PC-9 (cell line): ENCODE measurements around the gene NOB1. TPM values are rescaled to one million over a fixed set of nuclear protein-coding genes. Genes with fewer than 3 reads are reported as not detected.

ENCODE experiments used
- BruUV-seq: library from RNA; stranded (reverse); fragments of 400-500 nt; replicated peaks from 2 replicates; lab custom pipeline; 2021; lab: Mats Ljungman, UMichigan
- CTCF ChIA-PET: fragments of 300-600 bp; sonication (Branson Sonifier 250); formaldehyde crosslinking; loops from one replicate; lab custom pipeline; 2022; ENCODE audit warnings: antibody characterized with exemption; lab: Charles Lee
- POLR2A ChIA-PET: fragments of 300-600 bp; sonication (Branson Sonifier 250); formaldehyde crosslinking; loops from one replicate; lab custom pipeline; 2022; ENCODE audit warnings: antibody characterized with exemption; ENCODE audit not compliant: unreplicated experiment; lab: Charles Lee
- DNase-seq, 2 experiments: peaks; one replicate each; pipeline versions ENCODE4 v3.0.0 to v3.0.0-alpha.2; 2015 to 2022; ENCODE audit warnings: mixed read lengths in 1 of 2
- H2AFZ ChIP-seq: fragments of 200-600 bp; sonication (generic); 2 replicates; pipeline ENCODE4 v1.8.1; 2017; ENCODE audit warnings: antibody characterized with exemption
- H3F3A ChIP-seq: fragments of 200-600 bp; sonication (generic); 2 replicates; pipeline ENCODE4 v1.8.1; 2017; ENCODE audit warnings: antibody characterized with exemption, mild to moderate bottlenecking, low read depth; ENCODE audit not compliant: insufficient read depth
- H3K27ac ChIP-seq: fragments of 200-600 bp; sonication (generic); 2 replicates; pipeline ENCODE4 v1.6.1; 2016; ENCODE audit warnings: mixed run types
- H3K27me3 ChIP-seq: fragments of 200-600 bp; sonication (generic); 2 replicates; pipeline ENCODE4 v1.6.1; 2016; ENCODE audit warnings: low read depth, mixed run types; ENCODE audit not compliant: insufficient read depth
- H3K36me3 ChIP-seq: fragments of 200-600 bp; sonication (generic); 2 replicates; pipeline ENCODE4 v1.6.1; 2016; ENCODE audit warnings: low read depth, mixed run types
- H3K4me1 ChIP-seq: fragments of 200-600 bp; sonication (generic); replicated peaks from 2 replicates; pipeline ENCODE4 v1.6.1; 2016; ENCODE audit warnings: mixed run types; ENCODE audit not compliant: insufficient read depth
- H3K4me2 ChIP-seq: fragments of 200-600 bp; sonication (generic); 2 replicates; pipeline ENCODE4 v1.6.1; 2017; ENCODE audit warnings: mixed run types
- H3K4me3 ChIP-seq: fragments of 200-600 bp; sonication (generic); 2 replicates; pipeline ENCODE4 v1.6.1; 2016; ENCODE audit warnings: mixed run types
- H3K79me2 ChIP-seq: fragments of 200-600 bp; sonication (generic); 2 replicates; pipeline ENCODE4 v1.6.1; 2017; ENCODE audit warnings: low read depth, mixed run types
- H3K9me2 ChIP-seq: fragments of 200-600 bp; sonication (generic); 2 replicates; pipeline ENCODE4 v1.8.1; 2017; ENCODE audit warnings: mild to moderate bottlenecking; ENCODE audit not compliant: insufficient read depth
- H3K9me3 ChIP-seq: fragments of 200-600 bp; sonication (generic); 2 replicates; pipeline ENCODE4 v1.8.1; 2016; ENCODE audit warnings: low read depth; ENCODE audit not compliant: insufficient read depth
- H4K20me1 ChIP-seq: fragments of 200-600 bp; sonication (generic); 2 replicates; pipeline ENCODE4 v1.8.1; 2017; ENCODE audit not compliant: insufficient read depth
- EZH2 ChIP-seq: fragments of 200-600 bp; sonication (generic); IDR thresholded peaks from 2 replicates; pipeline ENCODE4 v1.8.0; 2017; ENCODE audit warnings: antibody characterized with exemption, low read depth
- intact Hi-C: fragments of 100-400 bp; cut with micrococcal nuclease; formaldehyde crosslinking; loops from one replicate; pipeline ENCODE4 v1.10.0; 2022; ENCODE audit not compliant: unreplicated experiment
- total RNA-seq: library from RNA; stranded (reverse); gene quantifications from 2 replicates; pipeline ENCODE4 v1.2.3, GENCODE V29; 2021
- TF ChIP-seq, protein P1 (sequence below): fragments of 200-600 bp; sonication (generic); conservative IDR thresholded peaks from 2 replicates; pipeline ENCODE4 v1.6.1; 2017; ENCODE audit warnings: mixed run types, antibody characterized with exemption, mild to moderate bottlenecking, moderate library complexity

Gene NOB1
- total RNA-seq, 1 experiment from 2014 or later, result 66.9 TPM

DNA sequence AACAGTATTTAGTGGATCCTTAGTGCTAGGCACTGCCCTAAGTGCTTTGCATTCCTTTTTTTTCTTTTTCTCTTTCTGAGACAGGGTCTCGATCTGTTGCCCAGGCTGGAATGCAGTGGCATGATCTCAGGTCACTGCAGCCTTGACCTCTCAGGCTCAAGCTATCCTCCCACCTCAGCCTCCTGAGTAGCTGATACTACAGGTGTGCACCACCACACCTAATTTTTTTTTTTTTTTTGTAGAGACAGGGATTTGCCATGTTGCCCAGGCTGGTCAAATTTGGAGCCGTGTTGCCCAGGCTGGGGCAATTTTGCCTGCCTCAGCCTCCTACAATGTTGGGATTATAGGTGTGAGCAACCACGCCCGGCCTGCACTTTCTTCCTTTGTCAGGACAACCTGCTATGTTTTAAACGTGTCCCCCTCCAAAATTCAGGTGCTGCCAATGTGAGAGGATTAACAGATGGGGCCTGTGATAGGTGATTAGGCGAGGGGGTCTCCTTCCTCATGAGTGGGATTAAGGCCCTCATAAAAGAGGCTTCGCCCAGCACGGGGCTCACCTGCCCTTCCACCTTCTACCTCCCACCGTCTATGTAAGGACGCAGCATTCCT lies 33.8 kb downstream of the NOB1 start:
- peaks cover 95% of the 10 kb centered on the region for H3K79me2 ChIP-seq
- H3K4me2 ChIP-seq, result peak overlapping the region; percentile 97; the same call in 1 of the 2 replicates

DNA sequence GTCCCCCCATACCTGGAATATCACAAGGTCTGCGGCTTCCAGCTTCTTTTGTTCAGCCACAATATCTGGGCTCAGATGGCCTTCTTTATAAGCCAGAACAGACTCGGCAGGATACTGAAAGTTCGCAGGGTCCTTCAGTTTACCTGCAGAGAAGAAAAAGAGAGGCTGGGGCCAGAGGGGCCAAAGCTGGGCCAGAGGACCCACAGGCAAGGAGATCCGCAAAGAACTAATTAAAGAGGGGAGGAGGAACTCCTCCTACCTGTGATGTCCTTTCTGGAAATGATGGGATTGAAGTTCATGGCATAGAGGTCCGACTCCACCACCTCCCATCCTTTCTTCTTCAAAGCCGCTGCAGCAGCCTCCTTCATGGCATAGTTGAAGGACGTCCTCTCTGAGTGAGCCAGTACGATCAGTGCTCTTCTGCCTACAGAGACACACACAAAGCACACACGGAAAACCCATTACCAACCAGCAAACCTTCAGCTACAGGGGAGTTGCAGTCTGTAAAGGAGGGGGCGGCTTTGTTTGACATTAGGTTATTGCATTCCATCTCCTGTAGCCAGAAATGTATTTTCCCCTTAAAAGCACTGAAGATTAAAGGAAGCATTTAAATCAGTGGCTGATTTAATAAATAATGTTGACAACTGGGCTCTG lies 36.5 kb downstream of the NOB1 start:
- Histone ChIP-seq H2AFZ (no peak overlapping the region), H3K9me2 (no peaks in the 10 kb centered on the region), H3F3A (peaks cover 89% of the 10 kb centered on the region), H3K4me3 (no peak overlapping the region), H4K20me1 (peaks cover 85% of the 10 kb centered on the region), H3K9me3 (no peaks in the 10 kb centered on the region), H3K79me2 (peaks cover 72% of the 10 kb centered on the region), H3K4me1 (peaks cover 28% of the 10 kb centered on the region), H3K36me3 (peaks cover 75% of the 10 kb centered on the region), H3K27ac (no peak overlapping the region), H3K27me3 (no peaks in the 10 kb centered on the region), H3K4me2 (no peak overlapping the region)
- TF ChIP-seq, protein P1, sequence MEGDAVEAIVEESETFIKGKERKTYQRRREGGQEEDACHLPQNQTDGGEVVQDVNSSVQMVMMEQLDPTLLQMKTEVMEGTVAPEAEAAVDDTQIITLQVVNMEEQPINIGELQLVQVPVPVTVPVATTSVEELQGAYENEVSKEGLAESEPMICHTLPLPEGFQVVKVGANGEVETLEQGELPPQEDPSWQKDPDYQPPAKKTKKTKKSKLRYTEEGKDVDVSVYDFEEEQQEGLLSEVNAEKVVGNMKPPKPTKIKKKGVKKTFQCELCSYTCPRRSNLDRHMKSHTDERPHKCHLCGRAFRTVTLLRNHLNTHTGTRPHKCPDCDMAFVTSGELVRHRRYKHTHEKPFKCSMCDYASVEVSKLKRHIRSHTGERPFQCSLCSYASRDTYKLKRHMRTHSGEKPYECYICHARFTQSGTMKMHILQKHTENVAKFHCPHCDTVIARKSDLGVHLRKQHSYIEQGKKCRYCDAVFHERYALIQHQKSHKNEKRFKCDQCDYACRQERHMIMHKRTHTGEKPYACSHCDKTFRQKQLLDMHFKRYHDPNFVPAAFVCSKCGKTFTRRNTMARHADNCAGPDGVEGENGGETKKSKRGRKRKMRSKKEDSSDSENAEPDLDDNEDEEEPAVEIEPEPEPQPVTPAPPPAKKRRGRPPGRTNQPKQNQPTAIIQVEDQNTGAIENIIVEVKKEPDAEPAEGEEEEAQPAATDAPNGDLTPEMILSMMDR, result no peak
- TF ChIP-seq EZH2, result no peak
- intact Hi-C loops, result no loop called here
- no TSS peak for BruUV-seq
- ChIA-PET POLR2A (interaction anchor here (0.6 kb wide), 1 partner anchor 768 kb away, joined by 4 read pairs; no protein-coding TSS in a partner anchor), CTCF (no interaction called here)
- DNase-seq, result no peak

More for the DNA sequence above, 33.8 kb downstream of the NOB1 start:
- POLR2A ChIA-PET, result no interaction called here
- Histone ChIP-seq H2AFZ (no peak overlapping the region), H3K4me3 (no peak overlapping the region), H3K27me3 (no peaks in the 10 kb centered on the region), H3K27ac (peak overlapping the region; percentile 4; the same call in 1 of the 2 replicates), H3K9me2 (no peaks in the 10 kb centered on the region), H4K20me1 (peaks cover 91% of the 10 kb centered on the region), H3K36me3 (peaks cover 82% of the 10 kb centered on the region), H3K4me1 (peaks cover 36% of the 10 kb centered on the region), H3K9me3 (no peaks in the 10 kb centered on the region), H3F3A (peaks cover 84% of the 10 kb centered on the region)
- TF ChIP-seq, protein P1, result no peak
- TF ChIP-seq EZH2, result no peak
- CTCF ChIA-PET, result no interaction called here
- intact Hi-C loops, result no loop called here
- BruUV-seq, result no TSS peak
- DNase-seq, result no peak

DNA sequence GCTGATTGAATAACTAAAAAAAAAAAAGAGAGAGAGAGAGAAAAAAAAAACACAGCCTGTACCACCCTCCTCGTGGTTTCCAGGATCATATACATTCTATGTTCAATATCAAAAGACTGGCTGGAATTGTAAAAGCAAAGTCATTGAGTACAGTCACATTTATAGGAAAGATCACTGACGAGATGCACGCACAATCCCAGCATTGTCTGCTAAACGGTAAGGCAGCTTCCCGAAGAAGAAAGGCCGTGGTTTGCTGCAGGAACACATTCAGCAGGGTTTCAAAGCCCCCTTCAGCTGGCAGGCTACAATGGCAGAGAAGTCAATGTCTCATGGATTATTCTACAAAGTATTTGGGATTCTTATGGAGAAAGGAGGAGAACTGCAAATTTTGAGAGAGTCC lies 37.7 kb downstream of the NOB1 start:
- no peak for DNase-seq

More for the DNA sequence above, 37.7 kb downstream of the NOB1 start:
- H2AFZ ChIP-seq, result no peak overlapping the region
- POLR2A ChIA-PET, result interaction anchor here (0.6 kb wide), 1 partner anchor 1827 kb away, joined by 11 read pairs; no protein-coding TSS in a partner anchor
- H3K27ac ChIP-seq, result no peak overlapping the region
- H3K9me3 ChIP-seq, result no peaks in the 10 kb centered on the region
- no peaks in the 10 kb centered on the region for H3K9me2 ChIP-seq
- H3K4me2 ChIP-seq, result no peak overlapping the region
- intact Hi-C loops, result no loop called here
- no peaks in the 10 kb centered on the region for H3K27me3 ChIP-seq
- peaks cover 90% of the 10 kb centered on the region for H3F3A ChIP-seq
- peaks cover 82% of the 10 kb centered on the region for H4K20me1 ChIP-seq
- CTCF ChIA-PET, result no interaction called here
- H3K4me1 ChIP-seq, result peaks cover 17% of the 10 kb centered on the region; the same call in 1 of the 2 replicates
- TF ChIP-seq, protein P1, result no peak
- no peak for TF ChIP-seq EZH2
- H3K36me3 ChIP-seq, result peaks cover 75% of the 10 kb centered on the region
- H3K4me3 ChIP-seq, result no peak overlapping the region
- no TSS peak for BruUV-seq
- H3K79me2 ChIP-seq, result peaks cover 64% of the 10 kb centered on the region
